ENCODE data around the gene NBEA.
"Not testable (repeated sequence)": the region's sequence is repeated elsewhere in the genome, so short reads cannot be mapped to it uniquely, and the experiment has no call there.

The NBEA gene

DNA sequence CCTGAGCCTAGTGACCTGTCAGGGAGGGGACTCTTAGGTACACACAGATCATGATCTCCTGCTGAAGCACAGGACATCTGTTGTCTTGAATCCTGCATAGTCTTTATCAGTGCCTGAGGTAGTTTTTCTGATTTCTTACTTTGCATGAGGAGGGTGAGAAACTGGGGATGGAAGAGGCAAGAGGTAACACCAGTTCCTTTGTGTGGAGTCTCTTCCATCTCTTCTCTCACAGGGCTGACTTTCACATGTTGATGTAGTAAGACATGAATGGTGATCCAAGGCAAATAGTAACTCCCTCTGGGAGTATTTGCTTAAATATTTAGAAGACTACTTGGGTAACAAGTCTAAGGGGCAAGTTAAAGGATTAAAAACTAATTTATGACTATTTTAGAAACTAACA is 9.5 kb downstream of the NBEA start:
- DNase-seq, result no peak

DNA sequence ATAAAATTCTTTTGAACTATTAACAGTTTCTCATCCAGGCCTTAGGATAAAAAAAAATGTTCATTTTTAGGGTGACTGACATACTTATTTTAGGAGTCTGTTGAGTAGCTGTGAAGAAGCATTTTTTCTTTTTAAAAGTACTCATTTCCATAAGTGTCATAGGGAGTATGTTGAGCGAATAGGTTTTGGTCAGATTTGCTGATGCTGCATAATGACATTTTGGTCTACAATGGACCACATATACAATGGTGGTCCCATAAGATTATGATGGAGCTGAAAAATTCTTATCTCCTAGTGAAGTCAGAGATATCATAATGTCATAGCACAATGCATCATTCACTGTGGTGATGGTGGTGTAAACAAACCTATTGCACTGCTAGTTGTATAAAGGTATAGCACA is 17.4 kb downstream of the NBEA start:
- no peak for DNase-seq

DNA sequence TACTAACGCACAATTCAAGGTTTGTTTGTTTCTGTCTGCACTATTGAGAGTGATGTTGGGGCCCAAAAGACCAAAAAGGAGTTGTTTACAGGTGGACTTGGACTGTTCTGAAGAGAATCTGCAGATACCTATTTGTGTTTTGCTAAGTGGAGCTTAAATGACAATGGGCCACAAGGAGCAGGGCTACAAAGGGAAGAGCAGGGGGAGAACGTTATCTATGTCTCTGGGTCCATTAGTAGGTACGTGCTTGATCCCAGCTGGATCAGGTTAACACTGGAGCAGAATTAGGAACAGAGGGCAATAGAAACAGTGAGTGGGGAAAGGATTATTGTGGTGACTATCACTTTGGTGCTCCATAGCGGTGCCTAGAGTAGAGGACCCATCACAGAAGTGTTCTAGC is 22.5 kb downstream of the NBEA start:
- no peak for DNase-seq

DNA sequence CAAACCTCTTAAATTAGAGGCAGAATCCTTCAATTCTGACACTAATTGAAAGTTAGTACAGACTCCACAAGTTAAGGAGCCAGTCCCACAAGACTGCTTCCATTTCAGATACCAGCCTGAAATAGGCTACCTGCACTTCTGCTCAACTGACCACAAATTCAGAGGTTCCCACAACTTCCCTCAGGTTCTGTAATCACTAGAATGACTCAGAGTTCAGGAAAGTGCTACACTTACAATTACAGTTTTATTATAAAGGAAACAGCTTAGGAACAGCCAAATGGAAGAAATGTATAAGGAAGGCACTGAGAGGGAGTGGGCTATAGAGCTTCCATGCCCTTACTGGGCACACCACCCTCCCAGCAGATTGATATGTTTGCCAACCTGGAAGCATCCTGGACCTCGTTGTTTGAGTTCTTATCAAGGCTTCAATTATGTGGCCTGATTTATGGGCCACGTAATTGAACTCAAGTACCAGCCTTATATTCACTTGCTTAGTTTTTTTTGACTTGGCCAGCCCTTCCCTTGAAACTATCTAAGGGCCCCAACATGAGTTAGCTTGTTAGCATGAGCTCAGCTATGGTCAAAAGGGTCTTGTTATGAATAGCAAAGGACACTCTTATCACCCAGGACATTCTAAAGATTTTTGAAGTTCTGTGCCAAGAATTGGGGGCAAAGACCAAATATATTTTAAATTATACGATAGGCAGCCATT is 25.9 kb downstream of the NBEA start:
- peak; percentile 61 for DNase-seq

DNA sequence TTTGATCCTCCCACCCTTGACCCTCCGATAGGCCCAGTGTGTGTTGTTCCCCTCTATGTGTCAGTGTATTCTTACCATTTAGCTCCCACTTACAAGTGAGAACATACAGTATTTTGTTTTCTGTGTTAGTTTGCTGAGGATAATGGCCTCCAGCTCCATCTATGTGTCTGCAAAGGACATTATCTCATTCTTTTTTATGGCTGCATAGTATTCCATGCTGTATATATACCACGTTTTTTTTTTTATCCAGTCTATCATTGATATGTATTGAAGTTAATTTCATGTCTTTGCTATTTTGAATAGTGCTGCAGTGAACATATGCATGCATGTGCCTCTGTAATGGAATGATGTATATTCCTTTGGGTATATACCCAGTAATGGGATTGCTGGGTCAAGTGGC is 27.5 kb downstream of the NBEA start:
- DNase-seq, result not testable (repeated sequence)

DNA sequence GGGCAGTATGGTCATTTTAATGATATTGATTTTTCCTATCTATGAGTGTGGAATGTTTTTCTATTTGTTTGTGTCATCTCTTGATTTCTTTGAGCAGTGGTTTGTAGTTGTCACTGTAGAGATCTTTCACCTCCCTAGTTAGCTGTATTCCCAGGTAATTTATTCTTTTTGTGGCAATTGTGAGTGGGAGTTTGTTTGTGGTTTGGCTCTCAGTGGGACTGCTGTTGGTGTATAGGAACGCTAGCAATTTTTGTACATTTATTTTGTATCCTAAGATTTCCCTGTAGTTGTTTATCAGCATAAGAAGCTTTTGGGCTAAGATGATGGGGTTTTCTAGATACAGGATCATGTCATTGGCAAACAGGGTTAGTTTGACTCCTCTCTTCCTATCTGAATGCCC is 28.9 kb downstream of the NBEA start:
- DNase-seq, result no peak

DNA sequence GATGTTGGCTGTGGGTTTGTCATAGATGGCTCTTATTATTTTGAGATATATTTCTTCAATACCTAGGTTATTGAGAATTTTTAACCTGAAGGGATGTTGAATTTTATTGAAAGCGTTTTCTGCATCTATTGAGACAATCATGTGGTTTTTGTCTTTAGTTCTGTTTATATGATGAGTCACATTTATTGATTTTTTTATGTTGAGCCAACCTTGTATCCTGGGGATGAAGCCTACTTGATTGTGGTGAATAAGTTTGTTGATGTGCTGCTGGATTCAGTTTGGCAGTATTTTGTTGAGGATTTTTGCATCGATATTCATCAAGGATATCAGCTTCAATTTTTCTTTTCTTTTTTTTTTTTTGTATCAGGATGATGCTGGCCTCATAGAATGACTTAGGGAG is 29.4 kb downstream of the NBEA start:
- DNase-seq, result no peak

DNA sequence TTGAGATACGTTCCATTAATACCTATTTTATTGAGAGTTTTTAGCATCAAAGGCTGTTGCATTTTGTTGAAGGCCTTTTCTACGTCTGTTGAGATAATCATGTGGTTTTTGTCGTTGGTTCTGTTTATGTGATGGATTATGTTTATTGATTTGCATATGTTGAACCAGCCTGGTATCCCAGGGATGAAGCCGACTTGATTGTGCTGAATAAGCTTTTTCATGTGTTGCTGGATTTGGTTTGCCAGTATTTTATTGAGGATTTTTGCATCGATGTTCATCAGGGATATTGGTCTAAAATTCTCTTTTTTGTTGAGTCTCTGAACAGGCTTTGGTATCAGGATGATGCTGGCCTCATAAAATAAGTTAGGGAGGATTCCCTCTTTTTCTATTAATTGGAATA is 43.1 kb downstream of the NBEA start:
- DNase-seq, result peak; percentile 16

DNA sequence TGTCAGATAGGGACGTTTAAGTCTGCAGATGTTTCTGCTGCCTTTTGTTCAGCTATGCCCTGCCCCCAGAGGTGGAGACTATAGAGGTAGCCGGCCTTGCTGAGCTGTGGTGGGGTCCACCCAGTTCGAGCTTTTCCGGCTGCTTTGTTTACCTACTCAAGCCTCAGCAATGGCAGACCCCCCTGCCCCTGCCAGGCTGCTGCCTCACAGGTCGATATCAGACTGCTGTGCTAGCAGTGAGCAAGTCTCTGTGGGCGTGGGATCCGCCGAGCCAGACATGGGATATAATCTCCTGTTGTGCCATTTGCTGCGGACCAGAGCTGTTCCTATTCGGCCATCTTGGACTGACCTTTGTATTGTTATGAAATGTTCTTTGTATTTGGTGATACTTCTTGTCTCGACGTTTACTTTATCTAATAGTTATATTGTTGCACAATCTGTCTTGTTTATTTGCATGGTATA is 46.3 kb downstream of the NBEA start:
- DNase-seq, result no peak

DNA sequence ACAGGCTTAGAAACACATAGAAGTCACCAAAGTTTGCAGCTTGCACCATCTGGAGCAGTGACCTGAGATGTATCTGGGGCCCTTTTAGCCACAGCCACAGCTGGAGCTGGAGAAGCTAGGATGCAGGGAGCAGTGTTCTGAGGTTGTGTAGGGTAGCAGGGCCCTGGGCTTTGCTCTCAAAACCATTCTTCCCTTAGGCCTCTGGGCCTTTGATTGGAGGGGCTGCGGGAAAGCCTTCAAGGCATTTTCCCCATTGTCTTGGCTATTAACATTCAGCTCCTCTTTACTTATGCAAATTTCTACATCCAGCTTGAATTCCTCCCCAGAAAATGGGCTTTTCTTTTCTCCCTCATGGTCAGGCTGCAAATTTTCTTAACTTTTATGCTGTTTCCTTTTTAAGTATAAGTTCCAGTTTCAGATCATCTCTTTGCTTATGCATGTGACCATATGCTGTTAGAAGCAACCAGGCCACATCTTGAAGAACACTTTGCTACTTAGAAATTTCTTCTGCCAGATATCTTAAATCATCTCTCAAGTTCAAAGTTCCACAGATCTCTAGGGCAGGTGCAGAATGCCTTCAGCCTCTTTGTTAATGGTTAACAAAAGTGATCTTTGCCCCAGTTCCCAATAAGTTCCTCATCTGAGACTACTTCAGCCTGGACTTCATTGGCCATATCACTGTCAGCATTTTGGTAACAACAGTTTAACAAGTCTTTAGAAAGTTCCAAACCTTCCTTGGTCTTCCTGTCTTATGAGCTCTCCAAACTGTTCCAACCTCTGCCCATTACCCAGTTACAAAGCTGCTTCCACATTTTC is 48.5 kb downstream of the NBEA start:
- no peak for DNase-seq

DNA sequence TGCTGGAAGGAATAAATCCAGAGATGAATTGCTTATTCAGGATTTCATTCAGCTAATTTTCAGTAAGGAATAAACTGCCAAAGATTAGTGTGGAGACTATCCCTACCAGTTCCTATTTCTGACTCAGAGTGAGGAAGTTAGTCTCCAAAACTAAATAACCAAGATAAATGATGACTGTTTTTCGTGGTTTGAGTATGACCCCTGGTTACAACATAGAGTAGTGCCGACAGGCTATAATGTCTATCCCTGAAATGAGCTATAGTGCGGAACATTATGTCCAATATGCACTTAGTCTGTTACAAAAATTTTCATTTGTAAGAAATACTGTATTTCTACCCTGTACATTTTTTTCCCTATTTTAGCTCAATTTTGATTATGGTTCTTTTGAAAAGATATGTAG is 51.4 kb downstream of the NBEA start:
- DNase-seq, result no peak

DNA sequence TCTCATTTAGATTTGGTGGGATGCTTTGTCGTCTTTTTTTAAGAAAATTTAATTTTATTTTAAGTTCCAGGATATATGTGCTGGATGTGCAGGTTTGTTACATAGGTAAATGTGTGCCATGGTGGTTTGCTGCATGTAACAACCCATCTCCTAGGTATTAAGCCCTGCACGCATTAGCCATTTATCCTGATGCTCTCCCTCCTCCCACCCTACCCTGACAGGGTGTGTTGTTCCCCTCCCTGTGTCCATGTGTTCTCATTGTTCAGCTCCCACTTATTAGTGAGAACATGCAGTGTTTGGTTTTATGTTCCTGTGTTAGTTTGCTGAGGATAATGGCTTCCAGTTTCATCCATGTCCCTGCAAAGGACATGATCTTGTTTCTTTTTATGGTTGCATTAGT is 61.7 kb downstream of the NBEA start:
- DNase-seq, result not testable (repeated sequence)

DNA sequence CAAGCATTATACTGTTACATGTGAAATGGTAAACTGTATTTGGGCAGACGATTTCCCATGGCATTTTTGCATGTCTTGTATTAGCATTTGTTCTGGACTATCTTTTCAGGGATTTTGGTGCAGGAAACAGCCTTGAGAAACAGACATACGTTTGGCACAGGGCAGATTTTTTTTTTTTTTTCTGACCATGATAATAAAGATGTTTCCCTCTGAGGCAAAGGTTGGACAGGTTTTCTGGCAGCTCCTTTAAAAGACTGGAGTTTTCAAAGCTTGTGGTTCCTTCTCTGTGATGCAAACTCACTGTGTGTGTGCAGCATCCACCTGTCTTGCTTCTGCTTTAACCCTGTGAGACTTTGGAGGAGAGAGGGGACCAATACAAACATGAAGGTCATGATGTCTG is 63.0 kb downstream of the NBEA start:
- no peak for DNase-seq

DNA sequence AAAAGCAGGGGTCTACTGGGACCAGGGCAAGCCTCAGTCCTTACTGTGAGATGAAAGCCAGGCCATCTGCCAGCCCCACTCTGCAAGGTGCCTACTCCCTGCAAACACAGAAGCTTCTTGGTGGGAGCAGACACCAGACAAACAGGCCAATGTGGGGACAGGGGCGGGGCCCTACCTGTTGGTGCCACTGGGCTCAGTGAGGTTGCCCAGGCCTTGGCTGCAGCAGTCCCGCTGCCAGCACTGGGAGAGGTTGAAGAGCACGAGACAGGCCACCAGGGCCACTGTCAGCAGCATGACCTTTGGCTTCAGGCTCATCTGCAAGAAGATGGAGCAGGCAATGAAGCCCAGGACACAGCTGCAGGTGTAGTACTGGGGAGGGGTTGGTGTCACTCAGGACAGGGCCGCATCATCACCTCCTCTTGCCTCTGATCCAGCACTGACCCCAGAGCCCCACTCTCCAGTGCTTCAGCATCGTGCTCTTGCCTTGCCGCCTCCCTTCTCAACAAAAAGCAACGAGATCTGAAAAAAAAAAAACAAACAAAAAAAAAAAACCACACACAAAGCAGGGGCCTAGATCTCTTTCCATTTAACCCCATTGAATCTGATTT is 72.6 kb downstream of the NBEA start:
- DNase-seq, result no peak

DNA sequence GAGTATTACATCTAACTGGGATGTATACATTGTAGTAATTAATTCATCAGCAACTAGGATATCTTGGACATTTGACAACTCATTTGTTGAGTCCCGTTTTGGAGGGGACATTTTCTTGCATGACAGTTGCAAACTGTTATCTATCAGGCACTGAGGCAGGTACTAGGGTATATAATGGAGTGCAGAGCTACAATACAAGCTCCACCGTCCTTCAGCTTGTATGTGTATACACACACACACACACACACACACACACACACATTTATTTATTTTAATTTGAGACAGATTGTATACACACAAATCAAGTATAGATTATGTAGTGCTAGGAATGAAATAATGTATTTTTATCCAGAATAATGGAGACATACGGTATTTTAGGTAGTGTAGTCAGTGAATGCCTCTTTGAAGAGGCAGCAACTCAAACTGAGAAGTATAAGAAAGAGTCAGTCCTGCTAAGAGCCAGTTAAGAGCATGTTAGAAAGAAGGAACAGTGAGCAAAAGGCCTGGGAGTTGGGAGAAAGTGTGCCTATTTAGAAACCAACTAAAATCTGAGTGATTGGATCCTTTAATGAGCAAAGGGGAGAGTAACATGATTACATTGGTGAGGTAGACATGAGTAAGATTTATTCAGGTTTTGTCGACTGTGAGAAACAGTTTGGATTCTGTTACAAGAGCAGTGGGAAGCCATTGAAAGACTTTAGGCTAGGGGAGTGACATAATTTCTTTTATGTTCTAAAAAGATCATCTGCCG is 74.5 kb downstream of the NBEA start:
- DNase-seq, result no peak

DNA sequence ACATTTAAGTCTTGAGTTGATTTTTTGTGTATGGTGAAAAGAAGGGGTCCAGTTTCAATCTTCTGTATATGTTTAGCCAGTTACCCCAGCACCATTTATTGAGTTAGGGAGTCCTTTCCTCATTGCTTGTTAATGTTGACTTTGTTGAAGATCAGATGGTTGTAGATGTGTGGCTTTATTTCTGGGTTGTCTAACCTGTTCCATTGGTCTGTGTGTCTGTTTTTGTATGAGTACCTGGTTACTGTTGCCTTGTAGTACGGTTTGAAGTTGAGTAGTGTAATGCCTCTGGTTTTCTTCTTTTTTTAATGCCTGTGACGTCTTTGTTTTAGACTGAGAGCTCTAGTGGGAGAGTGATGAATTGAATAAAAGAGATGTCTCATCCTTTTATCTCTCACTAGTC is 83.2 kb downstream of the NBEA start:
- no peak for DNase-seq

DNA sequence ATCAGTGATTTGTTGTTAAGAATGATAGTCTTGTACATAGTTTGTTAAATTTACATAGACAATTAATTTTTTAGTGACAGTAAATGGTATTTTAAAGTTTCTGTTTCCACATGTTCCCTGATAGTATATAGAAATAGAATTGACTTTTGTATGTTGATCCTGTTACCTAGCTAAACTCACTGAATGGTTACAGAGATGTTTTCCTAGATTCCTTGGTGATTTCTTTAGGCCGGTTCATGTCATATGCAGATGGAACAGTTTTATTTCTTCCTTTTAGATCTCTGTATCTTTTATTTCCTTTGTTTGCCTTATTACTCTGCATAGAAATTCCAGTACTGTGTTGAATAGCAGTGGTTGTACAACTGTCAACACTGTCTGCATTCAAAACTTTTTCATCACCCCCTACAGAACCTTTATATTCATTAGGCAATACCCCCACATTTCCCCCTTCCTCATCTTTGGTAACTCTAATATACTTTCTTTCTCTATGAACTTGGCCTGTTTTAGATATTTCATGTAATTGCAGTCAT is 86.3 kb downstream of the NBEA start:
- DNase-seq, result no peak

DNA sequence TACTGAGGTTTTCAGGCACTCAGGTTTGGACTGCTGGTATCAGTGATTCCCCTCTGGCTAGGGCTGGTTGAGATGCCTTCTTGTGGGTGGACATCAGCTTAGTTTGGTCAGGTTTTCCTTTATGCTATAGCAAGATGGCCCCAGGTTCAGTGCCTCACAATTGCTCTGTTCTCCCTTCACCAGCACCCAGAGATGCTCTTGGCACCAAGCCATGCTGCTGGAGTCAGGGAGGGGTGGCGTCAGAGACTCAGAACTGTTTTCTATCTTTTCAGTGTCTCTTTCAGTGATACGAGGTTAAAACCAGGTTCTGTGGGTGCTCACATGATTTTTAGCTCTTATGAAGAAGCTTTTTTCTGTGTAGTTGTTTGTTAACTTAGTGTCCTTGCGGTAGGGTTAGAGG is 96.9 kb downstream of the NBEA start:
- DNase-seq, result no peak

DNA sequence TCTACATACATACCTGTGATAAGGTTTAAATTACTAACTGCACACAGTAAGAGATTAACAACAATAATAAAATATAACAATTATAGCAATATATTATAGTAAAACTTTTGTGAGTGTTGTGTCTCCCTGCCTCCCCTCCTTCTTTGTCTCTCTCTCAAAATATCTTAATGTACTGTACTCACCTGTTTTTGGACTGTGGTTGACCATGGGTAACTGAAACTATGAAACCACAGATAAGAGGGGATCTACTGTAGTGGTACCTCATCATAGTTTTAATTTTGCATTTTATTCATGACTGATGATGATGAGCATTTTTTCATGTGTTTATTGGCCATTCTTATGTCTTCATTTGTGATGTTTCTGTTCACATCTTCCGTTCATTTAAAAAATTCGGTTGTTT is 104.5 kb downstream of the NBEA start:
- no peak for DNase-seq

DNA sequence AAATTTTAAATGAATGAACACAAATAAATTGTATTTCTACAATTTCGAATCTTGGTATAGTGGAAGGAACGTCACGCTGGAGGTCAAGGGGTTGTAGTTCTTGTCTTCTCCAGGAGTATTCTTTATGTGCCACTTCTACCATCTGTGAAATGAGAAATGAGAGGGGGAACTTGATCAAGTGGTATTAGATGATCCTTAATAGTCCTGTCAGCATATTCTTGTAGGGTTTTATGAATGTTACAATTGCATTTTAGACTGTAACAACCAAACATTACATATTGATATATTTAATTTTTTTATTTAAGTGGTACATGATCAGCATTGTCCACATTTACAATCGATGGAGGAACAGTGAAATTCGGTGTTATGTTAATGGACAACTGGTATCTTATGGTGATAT is 113.6 kb downstream of the NBEA start:
- no peak for DNase-seq

DNA sequence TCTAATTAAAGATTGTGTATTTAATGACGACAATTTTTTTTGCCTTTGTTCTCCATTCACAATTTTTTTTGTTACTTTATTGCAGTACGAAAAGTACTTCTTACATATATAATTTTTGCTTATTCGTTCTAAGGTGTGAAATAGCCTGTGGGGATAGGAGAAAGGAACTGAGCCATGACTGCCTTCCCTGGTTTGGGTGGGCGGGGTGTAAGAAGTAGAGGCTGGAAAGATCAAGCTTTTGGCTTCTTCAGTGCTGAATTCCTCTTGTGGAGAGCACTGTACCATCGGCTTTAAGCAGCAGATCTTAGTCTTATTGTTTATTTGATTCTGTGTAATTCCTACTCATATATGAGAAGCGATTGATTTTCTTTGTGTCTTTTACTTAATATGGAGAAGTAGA is 115.8 kb downstream of the NBEA start:
- no peak for DNase-seq

DNA sequence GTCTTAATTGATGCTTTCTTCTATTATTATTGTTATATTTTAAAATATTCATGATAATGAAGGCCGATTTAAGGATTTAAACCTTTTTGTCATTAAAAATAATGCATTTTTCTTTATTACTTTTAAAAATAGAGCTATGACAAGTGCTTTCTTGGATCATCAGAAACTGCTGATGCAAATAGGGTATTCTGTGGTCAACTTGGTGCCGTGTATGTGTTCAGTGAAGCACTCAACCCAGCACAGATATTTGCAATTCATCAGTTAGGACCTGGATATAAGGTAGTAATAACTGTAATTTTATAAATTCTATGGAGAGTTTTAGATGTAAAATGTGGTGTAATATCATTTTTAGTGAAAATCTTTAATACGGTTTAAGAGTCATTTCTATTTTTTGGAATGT is 116.5 kb downstream of the NBEA start:
- DNase-seq, result not testable (repeated sequence)

DNA sequence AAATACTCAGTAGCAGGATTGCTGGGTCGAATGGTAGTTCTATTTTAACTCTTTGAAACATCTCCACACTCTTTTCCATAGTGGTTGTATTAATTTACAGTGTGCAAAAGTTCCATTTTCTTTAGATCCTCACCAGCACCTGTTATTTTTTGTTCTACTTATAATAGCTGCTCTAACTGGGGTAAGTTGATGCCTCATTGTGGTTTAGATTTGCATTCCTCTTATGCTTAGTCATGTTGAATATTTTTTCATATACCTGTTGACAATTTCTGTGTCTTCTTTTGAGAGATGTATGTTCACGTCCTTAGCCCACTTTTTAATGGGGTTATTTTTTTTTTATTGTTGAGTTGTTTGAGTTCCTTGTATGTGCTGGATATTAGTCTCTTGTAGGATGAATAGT is 144.6 kb downstream of the NBEA start:
- peak; percentile 15 for DNase-seq

Data from NCI-H526 treated with DMSO at 0.1 percent for 48 hours (cell line).